Left lung (tissue), 10 donors: ENCODE results near the gene ATAD3B. TPM values are rescaled to one million over a fixed set of nuclear protein-coding genes. Genes with fewer than 3 reads are reported as not detected.
A peak's percentile ranks its signal among the peaks of the same experiment; 100 is the strongest.

Experiments used
- ATAC-seq: fragments of 200-7000 bp; cut with Tn5 transposase; one replicate; pipeline ENCODE4 v1.9.1; 2020; ENCODE audit warnings: moderate library complexity
- DNase-seq, 4 donors: peaks; one replicate each; pipeline ENCODE4 v3.0.0-alpha.2; 2013 to 2020
- H3K27ac ChIP-seq, 2 donors: fragments of 200-600 bp; sonication (generic) in 1 of 2; one replicate each; pipeline versions ENCODE4 v1.5.0 to v1.8.0; 2020 to 2021
- H3K27me3 ChIP-seq, 2 donors: fragments of 200-600 bp; sonication (generic) in 1 of 2; one replicate each; pipeline versions ENCODE4 v1.5.0 to v1.8.0; 2020 to 2021
- H3K36me3 ChIP-seq, 2 donors: fragments of 200-600 bp; sonication (generic) in 1 of 2; one replicate each; pipeline versions ENCODE4 v1.5.0 to v1.8.0; 2020 to 2021
- H3K4me1 ChIP-seq, 2 donors: fragments of 200-600 bp; one replicate each; pipeline ENCODE4 v1.8.0; 2021
- H3K4me3 ChIP-seq, 2 donors: fragments of 200-600 bp; sonication (generic) in 1 of 2; one replicate each; pipeline versions ENCODE4 v1.5.0 to v1.8.0; 2020 to 2021; ENCODE audit warnings: mild to moderate bottlenecking in 1 of 2
- H3K9me3 ChIP-seq, 2 donors: fragments of 200-600 bp; sonication (generic) in 1 of 2; one replicate each; pipeline versions ENCODE4 v1.5.0 to v1.8.0; 2020 to 2021
- CTCF ChIP-seq, 2 donors: fragments of 200-600 bp; sonication (generic) in 1 of 2; IDR thresholded peaks; one replicate each; pipeline versions ENCODE4 v1.5.0 to v1.8.0; 2021; ENCODE audit warnings: antibody characterized with exemption in 2 of 2
- intact Hi-C, 2 donors: fragments of 100-400 bp; cut with DNase I; formaldehyde crosslinking; loops; one replicate each; pipeline versions ENCODE4 v1.11.2 to v1.14.2; 2022
- polyA plus RNA-seq, 6 donors: library from polyadenylated mRNA; unstranded; fragments of 120-200 nt; gene quantifications; one replicate each; pipeline ENCODE4 v1.2.1, GENCODE V29; 2013; ENCODE audit not compliant: insufficient read length in 6 of 6
- total RNA-seq, 2 donors: library from RNA; stranded (reverse); fragmentation: NEBNext Ultra II Directional; extraction: Animal tissue kit (Norgen Biotek cat#: 25700); gene quantifications; one replicate each; pipeline ENCODE4 v1.2.1, GENCODE V29; 2021
- donor health status: DM: no; HTN: yes; CAD: no.
- donor health status: DM: no; HTN: no; CAD: no.

ATAD3B gene
- total and polyA plus RNA-seq, 8 donors: 14.5 to 30.7 (median 18.9) TPM

DNA sequence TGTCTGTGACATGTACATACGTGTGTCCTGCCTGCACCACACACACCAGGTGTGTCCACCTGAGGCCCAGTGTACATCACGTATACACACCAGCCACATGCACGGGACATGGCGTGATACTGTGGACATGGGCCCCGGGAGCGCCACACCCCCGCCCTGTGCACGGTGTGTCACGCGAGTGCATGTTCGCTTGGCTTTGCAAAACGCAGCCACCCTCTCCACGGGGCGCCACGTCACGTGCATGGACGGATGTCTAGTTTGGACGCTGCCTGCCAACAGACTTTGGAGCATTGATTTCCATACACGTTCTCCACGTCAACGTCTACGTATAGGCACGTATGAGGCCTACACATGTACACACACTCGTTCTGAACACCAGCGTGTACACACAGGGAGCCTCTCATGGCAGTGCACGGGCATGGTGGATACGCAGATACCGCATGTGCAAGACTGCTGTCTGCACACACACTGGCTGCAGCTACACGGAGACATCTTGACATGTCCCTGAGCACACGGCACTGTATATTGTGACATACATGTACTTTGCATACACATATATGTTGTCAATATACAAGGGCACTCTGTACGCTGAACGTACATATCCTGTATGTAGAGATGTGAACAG, 66.2 kb downstream of the ATAD3B start:
- intact Hi-C loops: no loop called here
- peaks cover 0 to 17% of the 10 kb centered on the region in 2 donors for H3K4me1 ChIP-seq
- TF ChIP-seq CTCF (IDR thresholded peaks at IDR 0.05): no peak
- no peak overlapping the region for H3K27ac ChIP-seq
- DNase-seq: no peak
- no peak overlapping the region for H3K4me3 ChIP-seq
- ATAC-seq: no peak
- H3K36me3 ChIP-seq: peaks cover 0 to 40% of the 10 kb centered on the region in 2 donors
- peaks cover 0 to 19% of the 10 kb centered on the region in 2 donors for H3K27me3 ChIP-seq
- no peaks in the 10 kb centered on the region for H3K9me3 ChIP-seq

DNA sequence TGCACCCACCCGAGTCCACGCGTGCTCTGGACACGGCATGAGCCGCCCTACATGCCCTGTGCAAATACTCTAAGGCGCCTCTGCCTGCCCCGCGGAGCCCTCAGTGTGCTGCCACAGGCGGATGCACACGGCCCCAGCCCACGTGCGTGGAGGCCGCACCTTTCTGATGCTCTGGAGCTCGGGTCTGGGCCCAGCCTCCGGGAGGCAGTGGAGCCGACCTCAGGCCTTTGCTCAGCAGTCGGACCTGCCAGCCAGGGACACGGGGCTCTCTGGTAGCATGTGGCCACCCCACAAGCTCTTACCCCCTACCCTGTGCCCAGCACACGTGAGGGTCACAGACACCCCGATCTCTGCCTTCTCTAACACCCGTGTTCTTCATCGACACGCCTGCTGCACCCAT, 66.8 kb downstream of the ATAD3B start:
- peaks cover 0 to 19% of the 10 kb centered on the region in 2 donors for H3K27me3 ChIP-seq
- peaks cover 0 to 17% of the 10 kb centered on the region in 2 donors for H3K4me1 ChIP-seq
- TF ChIP-seq CTCF (IDR thresholded peaks at IDR 0.05): no peak
- ATAC-seq: no peak
- no peak overlapping the region for H3K27ac ChIP-seq
- H3K4me3 ChIP-seq: no peak overlapping the region
- DNase-seq: no peak
- H3K9me3 ChIP-seq: no peaks in the 10 kb centered on the region
- peaks cover 0 to 45% of the 10 kb centered on the region in 2 donors for H3K36me3 ChIP-seq
- intact Hi-C loops: no loop called here

- H3K9me3 ChIP-seq: no peaks in the 10 kb centered on the region
- H3K4me1 ChIP-seq: peaks cover 0 to 17% of the 10 kb centered on the region in 2 donors
- no peak overlapping the region for H3K27ac ChIP-seq
- no peak for ATAC-seq
- peaks cover 0 to 19% of the 10 kb centered on the region in 2 donors for H3K27me3 ChIP-seq
- intact Hi-C loops: no loop called here
- no peak for TF ChIP-seq CTCF (IDR thresholded peaks at IDR 0.05)
- peak overlapping the region in 1 of 2 donors; percentile 38 for H3K4me3 ChIP-seq
- no peak for DNase-seq
- H3K36me3 ChIP-seq: peaks cover 0 to 50% of the 10 kb centered on the region in 2 donors
These were observed 67.4 kb downstream of the ATAD3B start for GRCh38 chr1:1538989-1539309.

DNA sequence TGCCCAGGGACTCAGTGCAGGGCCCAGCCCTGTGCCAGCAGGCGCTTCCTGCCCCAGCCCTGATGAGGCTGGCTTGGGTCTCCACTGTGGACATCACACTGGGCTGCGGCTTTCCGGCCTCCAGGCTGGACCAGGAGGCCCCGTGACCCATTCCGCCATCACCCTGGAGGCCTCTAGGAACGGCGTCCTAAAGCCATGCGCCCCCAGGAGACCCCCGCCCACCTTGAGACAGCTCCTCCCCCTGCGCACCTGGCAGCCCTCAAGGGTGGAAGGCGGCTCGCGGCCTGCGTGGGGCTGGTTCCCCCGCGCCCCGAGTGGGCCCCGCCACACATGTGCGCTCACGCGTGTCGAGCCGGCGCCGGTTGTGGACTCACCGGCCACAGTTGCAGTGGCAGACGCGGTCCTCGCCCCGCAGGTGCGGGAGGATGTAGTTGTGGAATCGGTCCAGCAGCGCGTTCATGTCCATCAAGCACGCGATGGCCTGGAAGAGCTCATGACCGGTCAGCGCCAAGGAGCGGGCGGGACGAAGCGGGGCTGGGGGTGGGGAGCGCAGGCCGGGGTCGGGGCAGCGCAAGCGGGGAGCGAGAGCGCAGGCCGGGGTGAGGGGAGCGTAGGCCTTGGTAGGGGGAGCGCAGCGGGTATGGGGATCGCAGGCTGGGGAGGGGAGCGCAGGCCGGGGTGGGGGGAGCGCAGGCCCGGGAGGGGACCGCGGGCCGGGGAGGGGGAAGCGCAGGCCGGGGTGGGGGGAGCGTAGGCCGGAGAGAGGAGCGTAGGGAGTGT, 67.9 kb downstream of the ATAD3B start:
- no peak overlapping the region for H3K27ac ChIP-seq
- H3K27me3 ChIP-seq: peaks cover 0 to 19% of the 10 kb centered on the region in 2 donors
- ATAC-seq (peak; percentile 9), DNase-seq (peak in 1 of 4 donors; percentile 52)
- peak overlapping the region; percentile 22 to 38 for H3K4me3 ChIP-seq
- intact Hi-C loops: no loop called here
- H3K4me1 ChIP-seq: peaks cover 0 to 17% of the 10 kb centered on the region in 2 donors
- peaks cover 0 to 50% of the 10 kb centered on the region in 2 donors for H3K36me3 ChIP-seq
- no peak for TF ChIP-seq CTCF (IDR thresholded peaks at IDR 0.05)
- H3K9me3 ChIP-seq: no peaks in the 10 kb centered on the region

DNA sequence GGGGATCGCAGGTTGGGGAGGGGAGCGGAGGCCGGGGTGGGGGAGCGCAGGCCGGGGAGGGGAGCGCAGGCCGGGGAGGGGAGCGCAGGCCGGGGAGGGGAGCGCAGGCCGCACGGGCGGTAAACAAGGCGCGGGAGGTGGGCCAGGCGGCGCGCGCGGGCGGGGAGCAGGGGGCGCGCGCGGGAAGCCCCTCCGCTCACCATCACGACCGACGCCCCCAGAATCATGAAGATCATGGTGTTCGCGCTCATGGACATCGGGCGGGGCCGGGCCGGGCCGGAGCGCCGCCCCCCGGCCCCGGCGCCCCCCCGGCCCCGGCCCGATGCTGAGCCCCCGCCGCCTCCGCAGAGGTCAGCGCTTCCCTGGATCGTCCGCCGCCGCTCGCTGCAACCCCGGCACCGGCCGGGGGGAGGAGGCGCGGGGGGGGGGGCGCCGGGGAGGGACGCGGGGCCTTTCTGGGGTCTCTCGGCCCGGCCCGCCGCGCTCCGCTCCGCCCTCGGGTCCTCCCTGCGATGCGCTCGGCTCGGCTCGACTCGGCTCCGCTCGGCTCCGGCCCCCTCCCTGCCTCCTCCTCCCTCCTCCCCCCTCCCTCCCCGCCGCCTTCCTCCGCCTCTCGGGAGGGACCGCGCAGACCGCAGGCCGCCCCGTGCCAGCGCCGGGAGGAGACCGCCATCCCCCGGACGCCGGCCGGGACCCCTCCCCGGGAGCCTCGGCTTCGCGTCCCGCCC, 68.7 kb downstream of the ATAD3B start, which contains the start of gene TMEM240:
TMEM240 (minus strand) TSS at position 535 of the 728 bp plus-strand sequence; CDS start at position 257, 278 bp downstream.
- DNase-seq: peak in 3 of 4 donors; percentile 56 to 83 (median 78)
- Histone ChIP-seq H3K9me3 (no peaks in the 10 kb centered on the region), H3K4me3 (peak within 1 kb of the TSS; percentile 22 to 38), H3K27ac (no peak within 1 kb of the TSS), H3K36me3 (peaks cover 0 to 48% of the 10 kb centered on the region in 2 donors), H3K27me3 (peaks cover 0 to 19% of the 10 kb centered on the region in 2 donors), H3K4me1 (peaks cover 0 to 17% of the 10 kb centered on the region in 2 donors)
- peak; percentile 82 for ATAC-seq
- intact Hi-C loops: no loop called here
- TF ChIP-seq CTCF (IDR thresholded peaks at IDR 0.05): no peak
